BLaER1 treated with 17β-estradiol and CSF1 and Interleukin-3, amounts not matched to agents 10 nM and 100 nM (cell line): ENCODE results near the gene SAMD8.
A peak's percentile ranks its signal among the peaks of the same experiment; 100 is the strongest.

Experiments
- H3K27ac ChIP-seq, 11 experiments: shearing (Covaris generic); formaldehyde crosslinking; 2 replicates each; pipeline ENCODE4 v1.8.1; 2022
- H3K27me3 ChIP-seq, 11 experiments: shearing (Covaris generic); formaldehyde crosslinking; 2 replicates each; pipeline ENCODE4 v1.8.1; 2022
- H3K36me3 ChIP-seq, 11 experiments: shearing (Covaris generic); formaldehyde crosslinking; 2 replicates each; pipeline ENCODE4 v1.8.1; 2022
- H3K4me1 ChIP-seq, 10 experiments: shearing (Covaris generic); formaldehyde crosslinking; 2 replicates each; pipeline ENCODE4 v1.8.1; 2022
- H3K4me2 ChIP-seq, 11 experiments: shearing (Covaris generic); formaldehyde crosslinking; 2 replicates each; pipeline ENCODE4 v1.8.1; 2022
- H3K4me3 ChIP-seq, 10 experiments: shearing (Covaris generic); formaldehyde crosslinking; 2 replicates each; pipeline ENCODE4 v1.8.1; 2022
- H3K9ac ChIP-seq, 11 experiments: shearing (Covaris generic); formaldehyde crosslinking; 2 replicates each; pipeline ENCODE4 v1.8.1; 2022
- H3K9me3 ChIP-seq, 11 experiments: shearing (Covaris generic); formaldehyde crosslinking; replicated peaks in 1 of 11; 2 replicates each; pipeline ENCODE4 v1.8.1; 2022
- H4K20me1 ChIP-seq, 11 experiments: shearing (Covaris generic); formaldehyde crosslinking; 2 replicates each; pipeline ENCODE4 v1.8.1; 2022
- Cebpa-rat ChIP-seq, 11 experiments: shearing (Covaris generic); IDR thresholded peaks; 2 replicates each; pipeline ENCODE4 v1.8.1; 2022

The SAMD8 gene

DNA sequence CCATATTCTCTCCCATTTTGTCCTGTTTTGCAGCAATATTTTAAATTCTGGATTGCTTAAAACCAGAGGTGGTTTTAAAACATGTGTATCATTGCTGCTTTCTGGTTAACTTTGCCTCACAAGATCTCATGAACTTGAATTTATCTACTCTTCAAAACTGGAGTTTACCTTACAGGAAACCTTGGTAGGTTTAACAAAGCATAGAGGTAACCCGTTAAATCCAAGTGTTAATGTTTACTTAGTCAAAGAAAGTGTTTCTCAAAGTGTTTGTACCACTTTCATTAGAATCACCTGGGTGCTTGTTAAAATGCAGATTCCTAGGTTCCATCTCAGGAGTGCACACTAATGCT is 55.1 kb downstream of the SAMD8 start:
- H3K27me3 ChIP-seq, result no peaks in the 10 kb centered on the region
- H3K4me1 ChIP-seq, result peaks cover 24 to 44% (median 33%) of the 10 kb centered on the region in 10 experiments
- H3K4me2 ChIP-seq, result peak overlapping the region; percentile 45 to 72 (median 61); a peak in 20 of 22 replicates
- no peaks in the 10 kb centered on the region for H3K9me3 ChIP-seq
- H4K20me1 ChIP-seq, result peaks cover 16 to 99% (median 63%) of the 10 kb centered on the region in 11 experiments; a peak in 21 of 22 replicates
- H3K9ac ChIP-seq, result no peak overlapping the region
- no peak for TF ChIP-seq Cebpa-rat (IDR thresholded peaks at IDR 0.05)
- H3K36me3 ChIP-seq, result peaks cover 57 to 98% (median 71%) of the 10 kb centered on the region in 11 experiments
- H3K27ac ChIP-seq, result peak overlapping the region in 1 of 11 experiments; percentile 20; a peak in 1 of 22 replicates
- H3K4me3 ChIP-seq, result no peak overlapping the region

DNA sequence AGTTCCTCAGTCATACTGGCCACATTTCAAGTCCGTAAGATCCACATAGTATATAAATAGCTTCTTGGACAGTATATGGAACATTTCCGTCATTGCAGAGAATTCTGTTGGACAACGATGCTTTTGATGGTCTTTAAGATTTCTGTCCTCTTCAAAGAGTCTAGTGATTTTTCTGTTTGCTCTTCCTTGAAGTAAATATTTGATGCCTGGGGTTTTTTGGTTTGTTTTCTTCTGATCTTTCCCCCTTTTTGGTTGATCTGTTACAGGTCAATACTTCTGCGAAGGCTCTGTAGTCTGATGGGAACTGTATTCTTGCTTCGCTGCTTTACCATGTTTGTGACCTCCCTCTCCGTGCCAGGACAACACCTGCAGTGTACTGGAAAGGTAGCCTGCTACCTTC is 56.8 kb downstream of the SAMD8 start:
- Histone ChIP-seq H3K9ac (no peak overlapping the region), H3K27me3 (no peaks in the 10 kb centered on the region), H4K20me1 (peaks cover 16 to 99% (median 46%) of the 10 kb centered on the region in 11 experiments; a peak in 21 of 22 replicates), H3K4me1 (peaks cover 17 to 39% (median 32%) of the 10 kb centered on the region in 10 experiments), H3K9me3 (no peaks in the 10 kb centered on the region), H3K27ac (no peak overlapping the region), H3K4me2 (no peak overlapping the region), H3K4me3 (no peak overlapping the region), H3K36me3 (peaks cover 69 to 100% (median 82%) of the 10 kb centered on the region in 11 experiments)
- no peak for TF ChIP-seq Cebpa-rat (IDR thresholded peaks at IDR 0.05)

DNA sequence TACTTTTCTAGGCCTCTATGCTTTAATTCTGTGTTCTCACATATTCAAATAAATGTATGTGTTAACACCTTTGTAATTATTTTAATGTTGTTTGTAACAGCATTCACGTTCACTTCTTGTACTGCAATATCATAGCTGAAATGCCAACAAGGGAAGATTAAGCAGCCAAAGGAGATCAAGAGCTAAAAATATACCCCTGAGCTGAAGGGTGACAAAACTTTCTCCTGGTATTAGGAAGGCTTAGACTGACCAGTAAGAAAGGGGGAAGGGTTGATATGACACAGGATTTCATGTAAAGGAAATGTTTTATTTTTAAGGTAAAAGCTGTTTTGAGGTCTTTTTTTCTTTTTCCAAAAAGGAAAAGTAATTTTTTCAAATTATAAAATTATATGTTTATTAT is 58.8 kb downstream of the SAMD8 start:
- peaks cover 16 to 98% (median 28%) of the 10 kb centered on the region in 11 experiments; a peak in 21 of 22 replicates for H4K20me1 ChIP-seq
- H3K9me3 ChIP-seq, result no peaks in the 10 kb centered on the region
- no peak overlapping the region for H3K4me2 ChIP-seq
- H3K9ac ChIP-seq, result no peak overlapping the region
- H3K27ac ChIP-seq, result no peak overlapping the region
- no peaks in the 10 kb centered on the region for H3K27me3 ChIP-seq
- H3K36me3 ChIP-seq, result peaks cover 71 to 99% (median 82%) of the 10 kb centered on the region in 11 experiments
- no peak overlapping the region for H3K4me3 ChIP-seq
- no peak for TF ChIP-seq Cebpa-rat (IDR thresholded peaks at IDR 0.05)
- peaks cover 13 to 21% (median 17%) of the 10 kb centered on the region in 10 experiments for H3K4me1 ChIP-seq

DNA sequence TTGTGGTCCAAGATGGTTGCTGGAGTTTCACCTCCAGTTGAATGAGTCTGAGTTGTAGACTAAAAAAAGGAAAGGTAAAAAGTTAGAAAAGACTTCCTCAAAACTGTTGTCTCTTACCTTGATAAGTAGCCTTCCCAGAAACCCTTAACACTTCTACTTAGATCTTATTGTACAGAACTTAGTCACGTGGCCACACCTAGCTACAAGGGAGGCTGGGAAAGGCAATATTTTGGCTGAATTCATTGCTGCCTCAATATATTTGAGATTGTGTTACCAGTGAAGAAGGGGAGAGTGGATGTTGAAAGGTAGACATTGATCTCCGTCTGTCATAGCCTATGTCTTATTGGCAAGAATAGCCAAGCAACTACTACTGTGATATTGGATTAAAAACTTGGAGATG is 63.6 kb downstream of the SAMD8 start:
- Histone ChIP-seq H3K4me2 (no peak overlapping the region), H3K27ac (no peak overlapping the region), H3K9me3 (no peaks in the 10 kb centered on the region), H3K36me3 (peaks cover 78 to 100% (median 91%) of the 10 kb centered on the region in 11 experiments), H3K9ac (no peak overlapping the region), H3K4me1 (no peaks in the 10 kb centered on the region), H3K4me3 (no peak overlapping the region), H4K20me1 (peaks cover 0 to 97% (median 0%) of the 10 kb centered on the region in 11 experiments; a peak in 12 of 22 replicates), H3K27me3 (no peaks in the 10 kb centered on the region)
- TF ChIP-seq Cebpa-rat (IDR thresholded peaks at IDR 0.05), result no peak

DNA sequence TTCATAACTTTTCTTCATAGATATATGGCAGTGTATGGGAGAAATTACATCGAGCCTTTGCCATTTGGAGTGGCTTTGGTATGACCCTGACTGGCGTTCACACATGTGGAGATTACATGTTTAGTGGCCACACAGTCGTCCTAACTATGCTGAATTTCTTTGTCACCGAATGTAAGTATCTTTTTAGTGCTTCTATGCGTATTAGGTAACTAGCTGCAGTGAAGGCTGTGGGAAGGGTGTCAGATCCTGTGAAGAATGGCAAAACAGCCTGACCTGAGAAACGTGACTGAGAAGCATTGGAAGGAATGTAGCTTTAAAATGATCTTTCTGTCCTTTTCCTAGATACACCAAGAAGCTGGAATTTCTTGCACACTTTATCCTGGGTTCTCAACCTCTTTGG is 64.6 kb downstream of the SAMD8 start:
- Histone ChIP-seq H3K36me3 (peaks cover 73 to 100% (median 90%) of the 10 kb centered on the region in 11 experiments), H3K4me2 (no peak overlapping the region), H3K4me1 (no peaks in the 10 kb centered on the region), H3K9me3 (no peaks in the 10 kb centered on the region), H4K20me1 (peaks cover 0 to 97% (median 0%) of the 10 kb centered on the region in 11 experiments; a peak in 11 of 22 replicates), H3K9ac (no peak overlapping the region), H3K4me3 (no peak overlapping the region), H3K27ac (no peak overlapping the region), H3K27me3 (no peaks in the 10 kb centered on the region)
- no peak for TF ChIP-seq Cebpa-rat (IDR thresholded peaks at IDR 0.05)

DNA sequence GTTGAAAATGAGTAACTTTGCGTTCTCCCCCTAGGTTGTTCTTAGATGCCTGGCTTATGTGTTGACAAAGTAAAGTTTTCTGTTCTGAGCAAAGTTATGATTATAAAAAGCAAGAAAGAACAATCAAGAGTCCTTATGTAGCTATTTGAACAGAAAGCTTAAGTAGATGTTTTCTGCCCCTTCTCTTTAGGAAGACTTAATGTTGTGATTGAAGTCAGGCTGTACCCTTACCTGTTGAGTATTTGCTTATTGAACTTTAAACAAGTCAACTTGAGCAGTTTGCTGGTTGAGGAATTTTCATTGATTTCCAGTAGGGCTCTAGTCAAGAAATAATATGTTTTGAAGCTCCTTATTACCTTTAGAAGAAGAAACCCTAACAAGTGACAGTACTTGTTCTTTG is 65.3 kb downstream of the SAMD8 start:
- Histone ChIP-seq H3K27me3 (no peaks in the 10 kb centered on the region), H3K27ac (no peak overlapping the region), H3K9ac (no peak overlapping the region), H3K4me3 (no peak overlapping the region), H3K9me3 (no peaks in the 10 kb centered on the region), H3K4me2 (no peak overlapping the region), H4K20me1 (peaks cover 0 to 98% (median 0%) of the 10 kb centered on the region in 11 experiments; a peak in 11 of 22 replicates), H3K36me3 (peaks cover 74 to 98% (median 90%) of the 10 kb centered on the region in 11 experiments), H3K4me1 (no peaks in the 10 kb centered on the region)
- no peak for TF ChIP-seq Cebpa-rat (IDR thresholded peaks at IDR 0.05)

DNA sequence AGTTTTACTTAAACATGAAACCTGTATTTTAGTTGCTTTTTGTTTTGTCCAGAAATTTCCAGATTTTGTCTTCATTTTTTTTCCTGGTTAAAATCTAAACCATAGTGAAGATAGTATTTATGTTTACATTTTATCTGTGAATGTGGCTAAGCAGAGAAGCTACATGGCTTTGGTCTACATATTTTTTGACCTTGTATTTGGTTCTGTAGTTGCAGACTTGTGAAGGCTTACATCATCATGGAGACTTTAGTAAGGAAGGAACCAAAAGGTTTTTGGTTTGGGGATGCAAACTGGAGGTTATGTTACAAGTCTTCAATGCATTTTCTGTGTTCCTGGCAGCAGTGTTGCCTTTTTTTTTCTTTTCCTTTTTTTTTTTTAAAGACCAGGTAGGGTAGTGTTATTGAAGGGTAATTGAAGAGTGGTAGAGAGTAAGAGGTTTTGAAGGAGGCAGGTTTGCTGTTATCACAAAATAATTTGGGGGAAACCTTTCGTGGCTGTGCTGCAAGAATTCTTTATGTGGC is 68.3 kb downstream of the SAMD8 start:
- no peak for TF ChIP-seq Cebpa-rat (IDR thresholded peaks at IDR 0.05)
- Histone ChIP-seq H3K9ac (no peak overlapping the region), H3K4me2 (no peak overlapping the region), H3K4me3 (no peak overlapping the region), H3K9me3 (no peaks in the 10 kb centered on the region), H3K36me3 (peaks cover 63 to 94% (median 80%) of the 10 kb centered on the region in 11 experiments), H3K4me1 (no peaks in the 10 kb centered on the region), H3K27ac (no peak overlapping the region), H4K20me1 (peaks cover 0 to 82% (median 0%) of the 10 kb centered on the region in 11 experiments; a peak in 9 of 22 replicates), H3K27me3 (no peaks in the 10 kb centered on the region)

DNA sequence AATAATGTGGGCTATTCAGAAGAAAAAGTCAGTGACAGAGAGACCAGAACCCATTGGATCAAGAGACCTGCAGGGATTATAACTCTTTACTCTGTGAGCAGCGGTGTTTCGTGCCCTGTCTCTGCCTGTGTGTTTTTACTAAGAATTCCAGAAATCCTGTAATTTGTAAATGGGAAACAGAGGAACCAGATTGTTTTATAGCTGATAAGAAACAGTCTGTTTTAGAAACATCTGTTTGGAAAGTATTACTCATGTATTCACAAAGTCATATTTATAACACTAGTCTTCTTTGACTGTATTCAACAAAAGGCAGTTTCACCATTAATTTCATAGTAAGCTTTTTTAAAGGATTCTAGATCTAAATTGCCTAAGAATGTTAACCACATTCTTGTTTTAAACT is 69.1 kb downstream of the SAMD8 start:
- H3K27ac ChIP-seq, result no peak overlapping the region
- H3K4me1 ChIP-seq, result no peaks in the 10 kb centered on the region
- peaks cover 56 to 92% (median 71%) of the 10 kb centered on the region in 11 experiments for H3K36me3 ChIP-seq
- no peak overlapping the region for H3K4me2 ChIP-seq
- no peak for TF ChIP-seq Cebpa-rat (IDR thresholded peaks at IDR 0.05)
- H3K27me3 ChIP-seq, result no peaks in the 10 kb centered on the region
- no peak overlapping the region for H3K9ac ChIP-seq
- no peak overlapping the region for H3K4me3 ChIP-seq
- H3K9me3 ChIP-seq, result no peaks in the 10 kb centered on the region
- peaks cover 0 to 79% (median 0%) of the 10 kb centered on the region in 11 experiments; a peak in 9 of 22 replicates for H4K20me1 ChIP-seq

DNA sequence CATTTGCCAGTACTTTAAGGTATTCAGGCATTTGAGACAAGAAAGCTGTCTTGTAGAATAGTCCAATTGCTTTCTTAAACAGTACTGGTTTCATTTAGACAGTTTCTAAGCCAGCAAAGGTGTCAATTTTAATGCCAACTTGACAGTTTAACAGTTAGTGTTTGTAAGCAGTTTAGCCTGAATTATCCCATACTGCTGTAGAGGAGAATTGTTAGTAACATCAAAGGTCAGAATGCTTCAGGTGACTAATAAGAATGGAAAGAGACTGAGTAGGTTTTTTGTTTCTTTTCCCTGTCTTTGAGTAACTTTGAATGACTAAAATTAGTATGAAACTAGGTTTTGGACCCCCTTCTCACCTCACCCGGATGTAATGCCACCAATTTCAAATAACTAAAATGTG is 69.6 kb downstream of the SAMD8 start:
- peaks cover 0 to 79% (median 2%) of the 10 kb centered on the region in 11 experiments; a peak in 9 of 22 replicates for H4K20me1 ChIP-seq
- H3K4me1 ChIP-seq, result no peaks in the 10 kb centered on the region
- H3K9me3 ChIP-seq, result no peaks in the 10 kb centered on the region
- H3K9ac ChIP-seq, result no peak overlapping the region
- no peak overlapping the region for H3K4me2 ChIP-seq
- H3K27ac ChIP-seq, result no peak overlapping the region
- no peak overlapping the region for H3K4me3 ChIP-seq
- H3K27me3 ChIP-seq, result no peaks in the 10 kb centered on the region
- TF ChIP-seq Cebpa-rat (IDR thresholded peaks at IDR 0.05), result no peak
- peaks cover 55 to 92% (median 67%) of the 10 kb centered on the region in 11 experiments for H3K36me3 ChIP-seq

DNA sequence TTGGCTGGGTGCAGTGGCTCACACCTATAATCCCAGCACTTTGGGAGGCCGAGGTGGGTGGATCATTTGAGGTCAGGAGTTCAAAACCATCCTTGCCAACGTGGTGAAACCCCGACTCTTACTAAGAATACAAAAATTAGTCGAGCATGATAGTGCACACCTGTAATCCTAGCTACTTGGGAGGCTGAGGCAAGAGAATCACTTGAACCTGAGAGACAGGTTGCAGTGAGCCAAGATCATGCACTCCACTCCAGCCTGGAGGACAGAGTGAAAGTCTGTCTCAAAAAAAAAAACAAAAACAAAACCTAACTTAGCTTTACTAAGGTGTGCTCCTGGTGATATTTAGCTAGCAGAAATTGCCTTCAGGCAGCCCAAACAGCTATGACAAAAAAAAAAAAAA is 74.9 kb downstream of the SAMD8 start:
- H3K9me3 ChIP-seq, result no peaks in the 10 kb centered on the region
- TF ChIP-seq Cebpa-rat (IDR thresholded peaks at IDR 0.05), result no peak
- no peak overlapping the region for H3K27ac ChIP-seq
- no peak overlapping the region for H3K4me3 ChIP-seq
- H3K4me2 ChIP-seq, result no peak overlapping the region
- peaks cover 17 to 51% (median 22%) of the 10 kb centered on the region in 11 experiments for H3K36me3 ChIP-seq
- H3K9ac ChIP-seq, result no peak overlapping the region
- no peaks in the 10 kb centered on the region; a peak in 1 of 20 replicates for H3K4me1 ChIP-seq
- no peaks in the 10 kb centered on the region for H3K27me3 ChIP-seq
- H4K20me1 ChIP-seq, result peaks cover 0 to 33% (median 3%) of the 10 kb centered on the region in 11 experiments; a peak in 7 of 22 replicates
